ENCODE data around the gene SLIT1.

- TF ChIP-seq EGR1 (IDR thresholded peaks at IDR 0.05) = no peak
- TF ChIP-seq REST (IDR thresholded peaks at IDR 0.05; ENCODE audit: low read depth) = no peak
These were observed 86.7 kb downstream of the SLIT1 start for GRCh38 chr10:97099089-97099488.
